NB4 (cell line): ENCODE results near the gene FAXDC2.

ENCODE experiments used
- POLR2A ChIP-seq: IDR thresholded peaks from 2 replicates; pipeline ENCODE4 v1.6.1; 2011; ENCODE audit warnings: mild to moderate bottlenecking; ENCODE audit not compliant: insufficient read length; ENCODE audit errors: extremely low read depth
- TF ChIP-seq, protein P1 (sequence below): IDR thresholded peaks from one replicate; pipeline ENCODE4 v1.5.1; 2012; ENCODE audit warnings: low read depth, low read length

DNA sequence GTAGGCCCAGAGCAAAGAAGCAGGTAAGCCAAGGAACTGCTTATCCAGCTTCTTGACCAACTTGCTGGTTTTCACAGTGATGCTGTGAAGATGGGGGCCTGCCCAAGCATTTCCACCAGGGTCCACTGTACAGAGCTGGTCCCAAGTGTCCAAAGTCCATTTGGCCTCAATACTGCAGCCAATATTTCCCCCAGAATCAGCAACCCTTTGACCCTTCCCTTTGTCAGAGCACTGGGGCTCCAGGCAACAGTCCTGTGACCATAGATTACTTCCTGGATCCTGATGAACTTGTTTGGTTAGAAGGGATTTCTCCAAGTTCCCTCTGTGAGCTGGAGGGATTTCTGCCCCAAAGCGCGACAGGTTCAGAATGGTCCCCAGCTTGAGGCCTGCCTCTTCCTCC is 26.3 kb downstream of the FAXDC2 start:
- TF ChIP-seq, protein P1, sequence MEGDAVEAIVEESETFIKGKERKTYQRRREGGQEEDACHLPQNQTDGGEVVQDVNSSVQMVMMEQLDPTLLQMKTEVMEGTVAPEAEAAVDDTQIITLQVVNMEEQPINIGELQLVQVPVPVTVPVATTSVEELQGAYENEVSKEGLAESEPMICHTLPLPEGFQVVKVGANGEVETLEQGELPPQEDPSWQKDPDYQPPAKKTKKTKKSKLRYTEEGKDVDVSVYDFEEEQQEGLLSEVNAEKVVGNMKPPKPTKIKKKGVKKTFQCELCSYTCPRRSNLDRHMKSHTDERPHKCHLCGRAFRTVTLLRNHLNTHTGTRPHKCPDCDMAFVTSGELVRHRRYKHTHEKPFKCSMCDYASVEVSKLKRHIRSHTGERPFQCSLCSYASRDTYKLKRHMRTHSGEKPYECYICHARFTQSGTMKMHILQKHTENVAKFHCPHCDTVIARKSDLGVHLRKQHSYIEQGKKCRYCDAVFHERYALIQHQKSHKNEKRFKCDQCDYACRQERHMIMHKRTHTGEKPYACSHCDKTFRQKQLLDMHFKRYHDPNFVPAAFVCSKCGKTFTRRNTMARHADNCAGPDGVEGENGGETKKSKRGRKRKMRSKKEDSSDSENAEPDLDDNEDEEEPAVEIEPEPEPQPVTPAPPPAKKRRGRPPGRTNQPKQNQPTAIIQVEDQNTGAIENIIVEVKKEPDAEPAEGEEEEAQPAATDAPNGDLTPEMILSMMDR, result no peak
- no peak for TF ChIP-seq POLR2A
